ENCODE data around the gene ENPP6.

The ENPP6 gene

DNA sequence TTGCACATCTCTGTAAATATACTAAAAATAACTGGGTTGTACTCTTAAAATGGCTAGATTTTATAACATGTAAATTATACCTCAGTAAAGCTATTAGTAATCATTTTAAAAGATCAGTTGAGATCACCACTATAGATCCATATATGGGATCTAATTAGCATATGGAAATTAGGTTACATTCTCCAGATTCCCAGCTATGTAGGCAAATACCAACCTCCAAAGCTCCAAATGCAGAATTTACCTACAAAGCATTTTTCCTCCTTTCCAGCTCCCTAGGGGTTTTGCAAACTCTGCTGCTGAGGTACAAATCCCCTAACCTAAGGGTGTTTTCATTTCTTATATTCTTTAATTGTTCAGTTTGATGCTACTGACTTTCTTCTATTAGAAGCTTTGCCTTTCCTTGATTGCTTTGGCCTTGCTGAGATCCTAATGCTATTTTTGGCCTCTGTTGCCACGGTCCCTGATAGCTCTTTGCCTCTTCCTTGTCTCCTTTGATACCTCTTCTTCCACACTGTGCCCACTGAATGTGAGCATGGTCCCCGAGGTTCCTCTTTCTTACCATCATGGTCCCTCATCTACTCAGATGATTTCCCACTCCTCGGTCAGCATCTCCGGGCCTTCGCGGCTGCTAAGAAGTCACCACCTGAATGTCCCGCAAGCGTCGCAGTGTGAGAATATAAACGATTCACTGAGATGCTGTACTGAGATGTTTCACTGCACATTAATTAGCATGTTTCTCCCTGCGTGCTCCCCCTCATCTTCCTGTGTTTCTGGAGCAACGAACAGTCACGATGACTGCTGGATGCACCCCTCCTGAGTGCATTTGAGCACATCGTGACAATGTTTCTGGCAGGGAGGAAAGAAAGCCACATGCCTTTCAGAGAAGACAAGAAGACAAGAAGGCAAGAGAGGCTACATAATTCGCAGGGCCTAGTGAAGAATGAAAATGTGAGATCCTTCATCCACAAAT lies 23.8 kb downstream of the ENPP6 start:
- H3K27ac ChIP-seq: no peak overlapping the region
- no peaks in the 10 kb centered on the region for H3K27me3 ChIP-seq
- no peaks in the 10 kb centered on the region for H3K36me3 ChIP-seq
- TF ChIP-seq Cebpa-rat (IDR thresholded peaks at IDR 0.05): no peak
- no peaks in the 10 kb centered on the region for H3K4me1 ChIP-seq
- H3K4me3 ChIP-seq: no peak overlapping the region
- no peaks in the 10 kb centered on the region for H3K9me3 ChIP-seq
- H3K9ac ChIP-seq: no peak overlapping the region
- no peak overlapping the region for H3K4me2 ChIP-seq
- no peaks in the 10 kb centered on the region for H4K20me1 ChIP-seq

DNA sequence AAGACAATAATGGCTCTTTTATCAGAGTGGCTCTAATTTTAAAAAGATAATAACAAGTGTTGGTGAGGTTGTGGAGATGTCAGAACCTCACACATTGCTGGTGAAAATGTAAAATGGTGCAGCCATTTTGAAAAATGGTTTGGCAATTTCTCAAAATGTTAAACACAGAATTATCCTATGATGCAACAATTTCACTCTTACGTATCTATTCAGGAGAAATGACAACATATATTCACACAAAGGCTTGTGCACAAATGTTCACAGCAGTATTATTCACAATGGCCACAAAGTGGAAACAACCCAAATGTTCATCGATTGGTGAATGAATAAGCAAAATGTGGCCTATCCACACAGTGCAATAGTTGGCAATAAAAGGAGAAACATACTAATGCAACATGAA lies 24.7 kb downstream of the ENPP6 start:
- no peak overlapping the region for H3K27ac ChIP-seq
- no peak overlapping the region for H3K9ac ChIP-seq
- no peak overlapping the region for H3K4me2 ChIP-seq
- H3K9me3 ChIP-seq: no peaks in the 10 kb centered on the region
- no peaks in the 10 kb centered on the region for H4K20me1 ChIP-seq
- no peak overlapping the region for H3K4me3 ChIP-seq
- H3K36me3 ChIP-seq: no peaks in the 10 kb centered on the region
- H3K27me3 ChIP-seq: no peaks in the 10 kb centered on the region
- no peaks in the 10 kb centered on the region for H3K4me1 ChIP-seq
- TF ChIP-seq Cebpa-rat (IDR thresholded peaks at IDR 0.05): no peak

DNA sequence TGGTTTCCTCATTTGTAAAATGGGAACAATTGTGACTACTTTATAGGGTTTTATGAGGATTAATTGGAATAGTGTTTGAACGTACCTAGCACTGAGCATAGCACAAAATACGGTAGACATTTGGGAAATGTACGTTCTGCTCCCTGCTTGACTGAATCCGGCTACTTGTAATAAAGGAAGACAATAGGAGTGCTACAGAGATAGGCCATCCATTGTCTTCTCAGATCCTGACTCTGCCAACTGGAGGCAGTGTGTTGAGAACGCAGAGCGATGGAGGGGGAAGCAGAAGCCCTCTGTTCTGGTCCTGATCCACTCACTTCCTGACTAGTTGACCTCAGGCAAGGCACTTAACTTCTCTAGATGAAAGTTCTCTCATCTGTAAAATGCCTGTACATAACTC lies 26.4 kb downstream of the ENPP6 start:
- Histone ChIP-seq H3K9me3 (no peaks in the 10 kb centered on the region), H3K4me2 (no peak overlapping the region), H3K4me1 (no peaks in the 10 kb centered on the region), H4K20me1 (no peaks in the 10 kb centered on the region), H3K27me3 (no peaks in the 10 kb centered on the region), H3K36me3 (no peaks in the 10 kb centered on the region), H3K4me3 (no peak overlapping the region), H3K27ac (no peak overlapping the region), H3K9ac (no peak overlapping the region)
- no peak for TF ChIP-seq Cebpa-rat (IDR thresholded peaks at IDR 0.05)

DNA sequence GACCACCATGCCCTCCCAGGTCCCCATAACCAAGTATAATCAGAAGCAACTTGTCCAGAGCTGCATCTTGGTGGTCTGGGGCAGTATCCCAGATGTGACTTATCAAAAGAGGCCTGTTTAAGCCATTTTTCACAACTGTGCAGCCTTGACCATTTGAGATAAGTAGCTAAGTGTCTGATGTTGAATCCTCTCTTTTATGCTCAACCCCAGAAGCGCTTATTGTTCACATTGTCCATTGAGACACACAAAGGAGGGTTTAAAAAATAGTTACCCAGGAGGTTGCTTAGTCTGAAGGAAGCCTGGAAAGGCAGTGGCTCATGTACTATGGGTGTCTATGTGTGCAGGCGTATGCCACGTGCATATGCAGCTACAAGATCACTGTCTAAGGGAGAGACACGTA lies 27.0 kb downstream of the ENPP6 start:
- Histone ChIP-seq H3K4me3 (no peak overlapping the region), H3K27me3 (no peaks in the 10 kb centered on the region), H3K9ac (no peak overlapping the region), H3K36me3 (no peaks in the 10 kb centered on the region), H3K9me3 (no peaks in the 10 kb centered on the region), H3K27ac (no peak overlapping the region), H3K4me2 (no peak overlapping the region), H4K20me1 (no peaks in the 10 kb centered on the region), H3K4me1 (no peaks in the 10 kb centered on the region)
- no peak for TF ChIP-seq Cebpa-rat (IDR thresholded peaks at IDR 0.05)

DNA sequence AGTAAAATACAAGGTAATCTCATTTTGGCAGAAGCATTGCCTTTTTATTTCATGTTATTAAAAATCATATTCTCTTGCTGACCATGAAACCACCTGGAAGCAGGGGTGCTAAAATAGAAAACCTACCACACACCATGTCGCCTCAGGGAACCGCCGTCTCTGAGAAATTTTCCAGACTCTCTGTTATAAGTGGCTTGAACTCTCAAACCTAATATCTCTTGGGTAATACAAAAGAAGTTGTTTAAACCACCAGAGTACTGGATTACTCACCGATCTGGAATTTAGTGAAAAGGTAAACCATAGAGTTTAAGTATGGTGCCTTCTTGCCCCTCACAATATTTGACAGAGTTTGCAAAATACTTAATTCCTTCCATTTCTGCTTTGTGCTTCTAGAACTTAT lies 27.7 kb downstream of the ENPP6 start:
- no peak overlapping the region for H3K4me2 ChIP-seq
- no peaks in the 10 kb centered on the region for H3K36me3 ChIP-seq
- no peak overlapping the region for H3K27ac ChIP-seq
- no peak for TF ChIP-seq Cebpa-rat (IDR thresholded peaks at IDR 0.05)
- no peaks in the 10 kb centered on the region for H3K27me3 ChIP-seq
- H3K4me3 ChIP-seq: no peak overlapping the region
- H3K9ac ChIP-seq: no peak overlapping the region
- H3K4me1 ChIP-seq: no peaks in the 10 kb centered on the region
- H3K9me3 ChIP-seq: no peaks in the 10 kb centered on the region
- no peaks in the 10 kb centered on the region for H4K20me1 ChIP-seq

DNA sequence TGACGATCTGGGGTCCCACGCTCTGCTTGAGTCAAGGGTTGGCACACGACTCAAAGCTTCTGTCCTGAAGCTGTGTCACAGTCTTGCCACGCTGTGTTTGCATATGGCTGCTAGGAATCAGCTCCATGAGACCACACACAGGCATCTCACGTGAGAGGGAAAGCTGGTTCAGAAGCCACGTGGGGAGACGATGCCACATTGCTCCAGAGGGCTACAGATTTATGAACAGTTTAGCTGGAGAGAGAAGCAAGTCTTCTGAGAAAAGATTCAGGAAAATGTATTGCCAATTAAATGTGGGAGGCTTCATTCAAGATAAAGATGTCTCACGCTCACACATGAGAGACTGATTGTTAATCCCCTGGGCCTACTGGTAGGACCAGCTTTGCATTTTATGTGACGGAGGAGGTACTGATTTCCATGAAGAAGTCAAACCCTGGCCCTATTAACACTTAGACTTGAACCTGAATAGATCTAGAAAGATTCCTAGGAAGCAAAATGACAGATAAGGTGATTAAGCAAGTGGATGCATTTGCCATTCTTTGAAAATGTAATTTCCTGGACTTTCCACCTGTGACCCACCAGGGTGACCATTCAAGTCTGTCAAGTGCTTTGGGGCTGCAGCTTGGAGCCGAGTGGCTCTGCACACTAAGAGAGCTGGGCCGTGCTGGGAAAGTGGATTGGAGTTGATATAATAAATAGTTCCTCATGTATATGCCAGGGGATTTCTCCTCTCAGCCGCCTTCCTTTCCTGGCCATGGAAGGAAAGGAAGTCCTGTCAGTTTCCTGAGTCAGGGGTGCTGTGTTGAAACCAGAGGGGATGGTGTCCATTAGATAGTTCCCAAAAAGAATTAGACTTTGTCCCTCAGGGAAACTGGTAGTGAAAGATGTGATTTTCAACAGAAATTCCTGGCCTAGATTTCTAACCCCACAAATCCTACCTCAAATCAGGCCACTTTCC lies 29.0 kb downstream of the ENPP6 start:
- Histone ChIP-seq H4K20me1 (no peaks in the 10 kb centered on the region), H3K9ac (no peak overlapping the region), H3K27me3 (no peaks in the 10 kb centered on the region), H3K4me1 (no peaks in the 10 kb centered on the region), H3K9me3 (no peaks in the 10 kb centered on the region), H3K4me2 (no peak overlapping the region), H3K27ac (no peak overlapping the region), H3K36me3 (no peaks in the 10 kb centered on the region), H3K4me3 (no peak overlapping the region)
- no peak for TF ChIP-seq Cebpa-rat (IDR thresholded peaks at IDR 0.05)

DNA sequence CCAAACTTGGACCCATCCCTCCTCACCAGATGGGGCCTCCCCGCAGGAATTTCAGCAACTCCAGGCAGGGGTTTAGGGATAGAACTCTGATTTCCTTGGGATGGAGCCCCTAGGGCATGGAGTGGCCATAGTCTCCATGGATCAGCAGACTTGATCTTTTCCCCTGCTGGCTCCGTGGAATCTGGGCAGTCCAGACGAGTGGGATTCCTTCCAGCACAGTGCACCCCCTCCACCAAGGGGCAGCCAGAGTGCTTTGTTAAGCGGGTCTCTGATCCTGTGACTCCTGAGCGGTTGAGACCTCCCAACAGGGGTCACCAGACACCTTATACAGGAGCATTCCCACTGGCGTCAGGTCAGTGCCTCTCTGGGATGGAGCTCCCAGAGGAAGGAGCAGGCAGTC lies 40.4 kb downstream of the ENPP6 start:
- H3K27me3 ChIP-seq: no peaks in the 10 kb centered on the region
- no peaks in the 10 kb centered on the region for H3K36me3 ChIP-seq
- H3K4me1 ChIP-seq: no peaks in the 10 kb centered on the region
- H3K27ac ChIP-seq: no peak overlapping the region
- H4K20me1 ChIP-seq: no peaks in the 10 kb centered on the region
- no peak for TF ChIP-seq Cebpa-rat (IDR thresholded peaks at IDR 0.05)
- peaks cover 9% of the 10 kb centered on the region; the same call in 1 of the 2 replicates for H3K9me3 ChIP-seq
- no peak overlapping the region for H3K4me2 ChIP-seq
- no peak overlapping the region for H3K9ac ChIP-seq
- H3K4me3 ChIP-seq: no peak overlapping the region

DNA sequence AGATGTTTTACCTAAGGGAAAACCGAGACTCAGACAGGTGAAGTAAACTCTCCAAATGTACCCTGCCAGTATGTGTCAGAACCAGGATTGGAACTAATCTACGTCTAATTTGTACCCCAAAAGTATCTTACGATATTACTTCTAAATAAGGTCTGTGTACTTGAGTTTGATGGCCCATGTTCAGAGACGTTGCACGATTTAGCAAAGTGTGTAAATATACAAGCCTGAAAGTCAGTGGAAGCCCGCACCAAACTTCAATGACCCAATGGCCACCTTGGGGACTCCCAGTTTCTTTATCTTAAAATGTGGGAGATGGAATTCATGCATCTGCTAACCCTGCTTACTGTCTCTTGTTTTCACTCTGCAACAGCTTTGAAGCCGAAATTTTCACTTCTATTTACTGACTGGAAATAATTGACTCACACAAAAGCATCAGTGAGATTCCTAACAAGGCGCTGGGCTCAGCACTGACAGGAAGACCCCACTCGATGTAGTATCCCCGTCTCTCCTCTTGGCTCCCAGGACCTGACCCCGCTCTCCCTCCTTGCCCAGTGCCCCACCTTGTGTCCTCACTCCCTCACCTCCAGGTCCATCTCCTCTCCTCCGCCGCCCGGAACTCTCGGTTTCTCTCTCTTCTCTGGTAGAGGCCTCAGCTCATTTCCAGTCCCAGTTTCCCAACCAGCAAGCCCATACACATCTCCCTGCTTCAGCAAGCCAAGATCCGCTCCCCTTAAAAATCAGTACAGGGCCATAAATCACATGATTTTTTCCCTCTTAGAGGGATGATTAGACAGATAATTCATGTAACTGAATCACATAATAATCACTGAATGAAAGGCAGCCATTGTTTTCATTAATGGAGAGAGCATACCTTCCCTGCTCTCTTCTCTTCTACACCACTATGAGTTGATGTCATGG lies 42.8 kb downstream of the ENPP6 start:
- no peaks in the 10 kb centered on the region for H4K20me1 ChIP-seq
- no peak for TF ChIP-seq Cebpa-rat (IDR thresholded peaks at IDR 0.05)
- no peaks in the 10 kb centered on the region for H3K27me3 ChIP-seq
- H3K4me1 ChIP-seq: no peaks in the 10 kb centered on the region
- H3K36me3 ChIP-seq: no peaks in the 10 kb centered on the region
- no peak overlapping the region for H3K4me3 ChIP-seq
- H3K4me2 ChIP-seq: no peak overlapping the region
- H3K9me3 ChIP-seq: peaks cover 9% of the 10 kb centered on the region; the same call in 1 of the 2 replicates
- H3K27ac ChIP-seq: no peak overlapping the region
- no peak overlapping the region for H3K9ac ChIP-seq

DNA sequence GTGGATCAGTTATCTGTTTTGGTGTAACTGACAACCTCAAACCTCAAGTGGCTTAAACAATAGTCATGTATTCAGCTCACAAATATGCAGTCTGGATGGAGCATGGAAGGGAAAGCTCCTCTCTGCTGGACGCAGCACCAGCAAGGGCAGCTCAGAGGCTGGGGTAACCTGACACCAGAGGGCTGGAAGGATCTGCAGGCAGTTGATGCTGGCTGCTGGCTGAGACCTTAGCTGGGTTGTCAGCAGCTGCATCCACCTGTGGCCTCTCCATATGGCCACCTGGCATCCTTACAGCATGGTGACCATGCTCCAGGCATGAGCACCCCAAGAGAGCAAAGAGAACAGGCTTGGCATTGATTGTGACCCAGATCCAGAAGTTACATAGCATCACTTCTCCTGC lies 46.7 kb downstream of the ENPP6 start:
- H4K20me1 ChIP-seq: no peaks in the 10 kb centered on the region
- no peak overlapping the region for H3K4me3 ChIP-seq
- H3K9me3 ChIP-seq: no peaks in the 10 kb centered on the region
- no peaks in the 10 kb centered on the region for H3K36me3 ChIP-seq
- no peak for TF ChIP-seq Cebpa-rat (IDR thresholded peaks at IDR 0.05)
- H3K27ac ChIP-seq: no peak overlapping the region
- H3K9ac ChIP-seq: no peak overlapping the region
- H3K4me2 ChIP-seq: no peak overlapping the region
- 0 out of 2 replicates have a peak, but pooled peaks cover 3% of the 10 kb centered on the region for H3K27me3 ChIP-seq
- H3K4me1 ChIP-seq: no peaks in the 10 kb centered on the region

All from BLaER1 (cell line).